SK-N-MC (cell line): ENCODE measurements around the gene SETD1A.

Experiments used
- EZH2 ChIP-seq: fragments of 200-600 bp; sonication (generic); IDR thresholded peaks from one replicate; pipeline ENCODE4 v1.6.1; 2017; ENCODE audit warnings: antibody characterized with exemption
- POLR2AphosphoS5 ChIP-seq: IDR thresholded peaks from 2 replicates; pipeline ENCODE4 v1.6.1; 2012; ENCODE audit warnings: mild to moderate bottlenecking, low read depth, low read length, borderline replicate concordance

- no peak for TF ChIP-seq EZH2
- no peak for TF ChIP-seq POLR2AphosphoS5
These were observed 50.1 kb downstream of the SETD1A start for GRCh38 chr16:31007684-31008083.
